GM10266 (cell line): ENCODE data around the gene DBX2.

ENCODE experiments used
- DNase-seq: peaks from one replicate; pipeline ENCODE4 v3.0.0; 2012; ENCODE audit errors: extremely low spot score
- TF ChIP-seq, protein P1 (sequence below): IDR thresholded peaks from 2 replicates; pipeline ENCODE4 v1.5.1; 2012; ENCODE audit warnings: mild to moderate bottlenecking, low read depth; ENCODE audit not compliant: control insufficient read depth, insufficient read depth; ENCODE audit errors: missing control alignments

DBX2 gene

GRCh38 chr12:44968965-44969364, 81.9 kb downstream of the DBX2 start:
- DNase-seq = no peak
- TF ChIP-seq, protein P1, sequence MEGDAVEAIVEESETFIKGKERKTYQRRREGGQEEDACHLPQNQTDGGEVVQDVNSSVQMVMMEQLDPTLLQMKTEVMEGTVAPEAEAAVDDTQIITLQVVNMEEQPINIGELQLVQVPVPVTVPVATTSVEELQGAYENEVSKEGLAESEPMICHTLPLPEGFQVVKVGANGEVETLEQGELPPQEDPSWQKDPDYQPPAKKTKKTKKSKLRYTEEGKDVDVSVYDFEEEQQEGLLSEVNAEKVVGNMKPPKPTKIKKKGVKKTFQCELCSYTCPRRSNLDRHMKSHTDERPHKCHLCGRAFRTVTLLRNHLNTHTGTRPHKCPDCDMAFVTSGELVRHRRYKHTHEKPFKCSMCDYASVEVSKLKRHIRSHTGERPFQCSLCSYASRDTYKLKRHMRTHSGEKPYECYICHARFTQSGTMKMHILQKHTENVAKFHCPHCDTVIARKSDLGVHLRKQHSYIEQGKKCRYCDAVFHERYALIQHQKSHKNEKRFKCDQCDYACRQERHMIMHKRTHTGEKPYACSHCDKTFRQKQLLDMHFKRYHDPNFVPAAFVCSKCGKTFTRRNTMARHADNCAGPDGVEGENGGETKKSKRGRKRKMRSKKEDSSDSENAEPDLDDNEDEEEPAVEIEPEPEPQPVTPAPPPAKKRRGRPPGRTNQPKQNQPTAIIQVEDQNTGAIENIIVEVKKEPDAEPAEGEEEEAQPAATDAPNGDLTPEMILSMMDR = no peak
